Measurements from ENCODE around the gene GRIN2C.

GRIN2C gene

DNA sequence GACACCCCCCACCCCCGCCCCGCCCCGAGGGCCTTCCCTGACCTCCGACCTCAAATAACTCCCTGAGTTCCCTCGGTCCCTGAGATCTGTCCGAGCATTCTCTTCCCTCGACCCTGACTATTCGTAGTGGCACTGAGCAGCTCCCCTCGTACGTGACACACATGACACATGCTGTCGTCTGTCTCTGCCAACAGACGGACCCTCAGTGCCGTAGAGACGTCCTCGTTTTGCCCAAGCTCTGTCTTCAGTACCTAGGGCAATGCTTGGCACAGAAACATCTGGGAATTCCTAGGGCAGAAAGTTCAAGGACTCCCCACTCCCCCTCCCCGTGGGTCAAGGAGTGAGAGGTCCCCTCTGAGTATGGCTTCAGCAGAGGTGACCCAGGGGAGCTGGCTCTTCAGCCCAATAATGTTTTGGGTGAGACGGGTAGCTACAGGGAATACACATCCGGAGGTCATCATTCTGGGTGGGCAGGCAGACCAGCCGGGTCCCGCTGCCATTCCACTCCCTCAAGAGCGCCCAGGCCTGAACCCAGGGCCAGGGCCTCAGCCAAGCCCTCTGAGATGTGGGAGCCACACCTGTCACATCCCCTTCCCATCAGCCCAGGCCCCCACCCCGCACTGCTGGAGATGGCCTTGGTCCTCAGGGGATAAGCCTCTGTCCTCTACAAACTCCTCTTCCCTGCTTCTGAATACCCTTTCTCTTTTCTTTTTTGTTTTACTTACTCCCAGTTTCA is 34.4 kb upstream of the GRIN2C start:
- peaks cover 60% of the 10 kb centered on the region for H3K27me3 ChIP-seq (replicated peaks; ENCODE audit: control insufficient read depth, insufficient read depth, low read length)
- no peak overlapping the region for H3K9ac ChIP-seq (ENCODE audit: low read length)
- DNase-seq (ENCODE audit: low read depth) = no peak
- H3K4me3 ChIP-seq (ENCODE audit: low read length) = no peak overlapping the region
- no peaks in the 10 kb centered on the region for H3K36me3 ChIP-seq (ENCODE audit: control insufficient read depth, insufficient read depth, low read length, severe bottlenecking)
- no peaks in the 10 kb centered on the region for H3K9me3 ChIP-seq (ENCODE audit: control insufficient read depth, low read length)
- H3K4me1 ChIP-seq (ENCODE audit: control insufficient read depth, insufficient read depth, low read length) = no peaks in the 10 kb centered on the region

DNA sequence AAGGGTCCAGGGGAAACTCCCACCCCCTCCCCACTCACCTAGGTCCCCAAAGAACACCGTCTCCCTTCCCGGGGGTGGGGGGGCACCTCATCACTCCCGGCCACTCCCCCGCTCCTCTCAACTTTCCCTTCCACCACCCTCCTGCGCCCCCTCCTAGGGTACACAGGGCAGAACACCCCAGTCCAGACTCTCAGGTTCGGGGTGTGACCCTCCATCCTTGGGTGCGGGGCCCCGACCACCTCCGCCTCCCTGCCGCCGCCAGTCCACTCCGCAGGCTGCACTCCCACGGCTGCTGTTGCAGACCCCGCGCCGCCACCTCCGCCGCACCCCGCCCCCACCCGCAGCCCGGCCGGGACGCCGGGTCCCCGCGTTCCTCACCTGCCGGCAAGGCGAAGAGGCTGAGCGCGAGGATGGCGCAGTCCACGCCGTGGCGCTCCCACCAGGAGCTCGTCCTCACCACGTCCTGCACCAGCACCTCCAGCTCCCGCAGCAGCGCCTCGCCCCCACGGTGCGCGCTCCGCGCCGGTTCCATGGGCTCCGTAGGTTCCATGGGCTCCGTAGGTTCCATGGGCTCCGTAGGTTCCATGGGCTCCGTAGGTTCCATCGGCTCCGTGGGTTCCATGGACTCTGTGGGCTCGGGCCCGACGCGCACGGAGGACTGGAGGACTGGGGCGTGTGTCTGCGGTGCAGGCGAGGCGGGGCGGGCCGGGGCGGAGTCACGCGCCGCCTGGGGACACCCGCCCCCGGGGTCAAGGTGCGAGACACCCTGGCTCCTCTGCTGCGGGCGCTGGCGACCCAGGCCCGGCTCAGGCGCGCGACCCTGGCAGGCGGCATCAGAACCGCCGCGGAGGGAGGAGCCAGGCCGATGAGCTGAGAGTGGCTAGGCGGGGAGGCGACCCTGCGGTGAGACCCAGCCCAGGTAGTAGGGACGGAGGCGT is 33.6 kb upstream of the GRIN2C start, which contains the start of gene FADS6:
TSS of gene FADS6 (minus strand) at position 660 of the 938 bp plus-strand sequence. CDS start at position 622, 38 bp downstream.
- Histone ChIP-seq H3K9me3 (ENCODE audit: control insufficient read depth, low read length) (no peaks in the 10 kb centered on the region), H3K36me3 (ENCODE audit: control insufficient read depth, insufficient read depth, low read length, severe bottlenecking) (no peaks in the 10 kb centered on the region), H3K27me3 (replicated peaks; ENCODE audit: control insufficient read depth, insufficient read depth, low read length) (peaks cover 69% of the 10 kb centered on the region), H3K9ac (ENCODE audit: low read length) (no peak within 1 kb of the TSS), H3K4me3 (ENCODE audit: low read length) (no peak within 1 kb of the TSS), H3K4me1 (ENCODE audit: control insufficient read depth, insufficient read depth, low read length) (no peaks in the 10 kb centered on the region)
- no peak for DNase-seq (ENCODE audit: low read depth)

GRCh38 chr17:74892013-74892841 is 32.5 kb upstream of the GRIN2C start:
- Histone ChIP-seq H3K4me3 (ENCODE audit: low read length) (no peak overlapping the region), H3K9ac (ENCODE audit: low read length) (no peak overlapping the region), H3K9me3 (ENCODE audit: control insufficient read depth, low read length) (no peaks in the 10 kb centered on the region), H3K4me1 (ENCODE audit: control insufficient read depth, insufficient read depth, low read length) (no peaks in the 10 kb centered on the region), H3K36me3 (ENCODE audit: control insufficient read depth, insufficient read depth, low read length, severe bottlenecking) (no peaks in the 10 kb centered on the region), H3K27me3 (replicated peaks; ENCODE audit: control insufficient read depth, insufficient read depth, low read length) (peaks cover 71% of the 10 kb centered on the region)
- DNase-seq (ENCODE audit: low read depth) = no peak

DNA sequence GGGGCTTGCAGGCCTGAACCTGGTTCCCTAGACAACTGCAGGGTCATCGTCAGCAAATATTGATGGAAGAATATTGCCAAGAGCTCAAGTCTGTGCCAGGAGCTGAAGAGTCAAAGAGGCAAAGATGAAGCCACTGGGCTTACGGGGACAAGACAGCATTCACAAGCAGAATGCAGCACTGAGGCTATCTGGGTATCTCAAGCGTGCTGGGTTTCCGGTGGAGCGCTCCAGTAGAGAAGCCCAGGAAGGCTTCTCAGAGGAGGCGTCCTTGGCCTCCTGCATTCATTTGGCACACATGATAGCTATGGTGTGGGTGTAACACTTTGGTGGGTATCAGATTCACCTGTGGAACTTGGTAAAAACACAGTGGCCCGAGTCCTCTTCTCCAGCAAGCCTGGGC is 30.9 kb upstream of the GRIN2C start:
- no peak overlapping the region for H3K4me3 ChIP-seq (ENCODE audit: low read length)
- H3K4me1 ChIP-seq (ENCODE audit: control insufficient read depth, insufficient read depth, low read length) = no peaks in the 10 kb centered on the region
- peaks cover 66% of the 10 kb centered on the region for H3K27me3 ChIP-seq (replicated peaks; ENCODE audit: control insufficient read depth, insufficient read depth, low read length)

DNA sequence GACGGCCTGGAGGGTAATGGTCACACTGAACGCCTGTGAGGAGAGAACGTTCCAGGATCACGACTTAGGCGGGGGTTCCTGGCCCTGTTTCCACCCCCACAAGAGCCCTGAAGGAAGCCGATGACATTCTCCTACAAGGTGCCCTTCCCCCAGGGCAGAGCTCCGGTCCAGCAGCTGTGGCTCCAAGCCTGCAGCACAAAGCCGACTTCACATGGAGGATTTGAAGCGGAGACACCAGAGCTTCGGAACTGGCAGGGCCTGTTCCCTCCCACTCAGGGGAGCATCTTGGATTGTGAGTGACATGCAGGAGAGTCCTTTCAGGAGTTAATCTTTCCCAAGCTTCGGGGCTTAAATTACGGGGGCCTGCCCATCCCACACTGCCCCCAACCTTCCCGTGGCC is 28.8 kb upstream of the GRIN2C start:
- H3K4me1 ChIP-seq (ENCODE audit: control insufficient read depth, insufficient read depth, low read length) = no peaks in the 10 kb centered on the region
- DNase-seq (ENCODE audit: low read depth) = no peak
- H3K9me3 ChIP-seq (ENCODE audit: control insufficient read depth, low read length) = no peaks in the 10 kb centered on the region
- no peak overlapping the region for H3K4me3 ChIP-seq (ENCODE audit: low read length)
- peaks cover 57% of the 10 kb centered on the region for H3K27me3 ChIP-seq (replicated peaks; ENCODE audit: control insufficient read depth, insufficient read depth, low read length)
- no peaks in the 10 kb centered on the region for H3K36me3 ChIP-seq (ENCODE audit: control insufficient read depth, insufficient read depth, low read length, severe bottlenecking)
- no peak overlapping the region for H3K9ac ChIP-seq (ENCODE audit: low read length)

More for the DNA sequence above, 30.9 kb upstream of the GRIN2C start:
- Histone ChIP-seq H3K9ac (ENCODE audit: low read length) (no peak overlapping the region), H3K36me3 (ENCODE audit: control insufficient read depth, insufficient read depth, low read length, severe bottlenecking) (no peaks in the 10 kb centered on the region), H3K9me3 (ENCODE audit: control insufficient read depth, low read length) (no peaks in the 10 kb centered on the region)
- DNase-seq (ENCODE audit: low read depth) = no peak

GRCh38 chr17:74883241-74883745 is 23.6 kb upstream of the GRIN2C start:
- H3K9ac ChIP-seq (ENCODE audit: low read length) = no peak overlapping the region
- no peaks in the 10 kb centered on the region for H3K9me3 ChIP-seq (ENCODE audit: control insufficient read depth, low read length)
- H3K27me3 ChIP-seq (replicated peaks; ENCODE audit: control insufficient read depth, insufficient read depth, low read length) = peaks cover 44% of the 10 kb centered on the region
- no peak overlapping the region for H3K4me3 ChIP-seq (ENCODE audit: low read length)
- no peaks in the 10 kb centered on the region for H3K36me3 ChIP-seq (ENCODE audit: control insufficient read depth, insufficient read depth, low read length, severe bottlenecking)
- no peak for DNase-seq (ENCODE audit: low read depth)
- H3K4me1 ChIP-seq (ENCODE audit: control insufficient read depth, insufficient read depth, low read length) = no peaks in the 10 kb centered on the region

DNA sequence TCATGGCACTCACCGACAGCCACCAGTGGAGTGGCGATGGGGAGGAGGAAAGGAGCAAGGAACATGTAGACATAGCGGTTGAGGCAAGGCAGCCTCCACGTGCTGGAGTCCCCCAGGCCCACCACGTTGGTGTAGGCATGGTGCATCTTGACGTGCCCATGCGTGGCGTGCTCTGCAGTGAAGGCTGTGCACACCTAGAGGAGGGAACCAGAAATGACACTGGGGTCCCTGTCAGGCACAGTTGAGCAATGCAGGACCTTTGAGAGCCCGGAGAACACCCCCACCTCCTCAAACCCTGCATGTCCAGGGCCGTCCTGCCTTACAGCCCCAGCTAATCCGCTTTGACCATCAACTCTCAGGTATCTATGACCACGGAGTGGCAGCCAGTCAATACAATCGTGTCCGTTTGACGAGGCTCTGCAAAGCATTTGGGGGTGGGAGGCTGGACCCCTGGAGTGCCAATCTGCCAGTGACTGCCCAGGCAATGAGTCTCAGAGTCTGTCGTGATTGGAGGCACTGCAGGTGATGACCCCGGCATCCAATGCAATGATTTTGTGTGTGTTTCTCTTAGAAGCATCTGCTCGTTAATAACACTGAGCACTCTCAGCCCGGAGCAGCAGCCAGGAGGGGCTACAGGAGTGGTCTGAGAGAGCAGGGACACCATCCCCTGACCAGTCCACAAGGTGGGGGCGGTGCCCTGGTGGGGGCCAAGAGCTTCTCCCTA is 23.0 kb upstream of the GRIN2C start:
- no peaks in the 10 kb centered on the region for H3K9me3 ChIP-seq (ENCODE audit: control insufficient read depth, low read length)
- H3K4me1 ChIP-seq (ENCODE audit: control insufficient read depth, insufficient read depth, low read length) = no peaks in the 10 kb centered on the region
- no peak for DNase-seq (ENCODE audit: low read depth)
- no peaks in the 10 kb centered on the region for H3K36me3 ChIP-seq (ENCODE audit: control insufficient read depth, insufficient read depth, low read length, severe bottlenecking)
- H3K9ac ChIP-seq (ENCODE audit: low read length) = no peak overlapping the region
- peaks cover 41% of the 10 kb centered on the region for H3K27me3 ChIP-seq (replicated peaks; ENCODE audit: control insufficient read depth, insufficient read depth, low read length)
- H3K4me3 ChIP-seq (ENCODE audit: low read length) = no peak overlapping the region

DNA sequence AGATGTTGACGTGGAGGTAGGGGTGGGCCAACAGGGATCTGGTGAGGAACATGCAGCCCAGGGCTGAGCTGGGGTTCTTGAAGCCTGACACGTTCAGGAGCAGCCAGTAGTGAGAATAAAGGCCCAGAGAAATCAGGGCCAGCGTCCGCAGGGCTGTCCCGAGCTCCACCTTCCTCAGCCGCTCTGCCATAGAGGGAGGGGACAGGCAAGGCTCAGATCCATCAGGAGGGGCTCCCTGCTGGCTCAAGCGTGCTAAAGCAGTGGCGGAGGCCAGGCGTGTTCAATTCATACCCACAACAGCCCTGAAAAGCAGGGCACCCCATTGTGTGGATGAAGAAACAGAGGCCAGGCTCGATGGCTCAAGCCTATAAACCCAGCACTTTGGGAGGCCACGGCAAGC is 21.4 kb upstream of the GRIN2C start:
- H3K27me3 ChIP-seq (replicated peaks; ENCODE audit: control insufficient read depth, insufficient read depth, low read length) = peaks cover 35% of the 10 kb centered on the region
- no peak overlapping the region for H3K4me3 ChIP-seq (ENCODE audit: low read length)
- H3K9me3 ChIP-seq (ENCODE audit: control insufficient read depth, low read length) = no peaks in the 10 kb centered on the region
- no peaks in the 10 kb centered on the region for H3K4me1 ChIP-seq (ENCODE audit: control insufficient read depth, insufficient read depth, low read length)
- DNase-seq (ENCODE audit: low read depth) = no peak
- H3K36me3 ChIP-seq (ENCODE audit: control insufficient read depth, insufficient read depth, low read length, severe bottlenecking) = no peaks in the 10 kb centered on the region
- H3K9ac ChIP-seq (ENCODE audit: low read length) = no peak overlapping the region

- no peaks in the 10 kb centered on the region for H3K4me1 ChIP-seq (ENCODE audit: control insufficient read depth, insufficient read depth, low read length)
- no peak overlapping the region for H3K9ac ChIP-seq (ENCODE audit: low read length)
- no peak for DNase-seq (ENCODE audit: low read depth)
- no peak overlapping the region for H3K4me3 ChIP-seq (ENCODE audit: low read length)
- H3K9me3 ChIP-seq (ENCODE audit: control insufficient read depth, low read length) = no peaks in the 10 kb centered on the region
- H3K36me3 ChIP-seq (ENCODE audit: control insufficient read depth, insufficient read depth, low read length, severe bottlenecking) = no peaks in the 10 kb centered on the region
- peaks cover 25% of the 10 kb centered on the region for H3K27me3 ChIP-seq (replicated peaks; ENCODE audit: control insufficient read depth, insufficient read depth, low read length)
Measured at GRCh38 chr17:74879308-74879707, 19.6 kb upstream of the GRIN2C start.

DNA sequence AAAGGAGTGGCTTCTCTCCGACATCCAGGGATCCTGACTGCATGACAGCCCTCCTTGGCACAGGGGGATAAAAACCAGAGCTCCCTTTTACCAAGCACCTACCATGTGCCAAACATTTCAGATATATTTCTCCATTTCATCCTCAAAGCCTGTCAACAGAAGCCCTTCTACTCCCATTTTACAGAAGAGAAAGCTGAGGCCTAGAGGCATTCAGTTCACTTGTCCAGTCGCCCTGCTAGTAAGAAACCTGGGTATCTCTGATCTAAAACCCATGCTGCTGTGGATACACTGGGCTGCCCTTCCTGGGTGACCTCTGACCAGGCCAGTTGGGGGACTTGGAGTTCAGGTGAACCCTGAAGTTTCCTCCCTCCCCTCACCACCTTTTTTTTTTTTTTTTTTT is 19.0 kb upstream of the GRIN2C start:
- Histone ChIP-seq H3K4me3 (ENCODE audit: low read length) (no peak overlapping the region), H3K9ac (ENCODE audit: low read length) (no peak overlapping the region), H3K27me3 (replicated peaks; ENCODE audit: control insufficient read depth, insufficient read depth, low read length) (peaks cover 25% of the 10 kb centered on the region), H3K36me3 (ENCODE audit: control insufficient read depth, insufficient read depth, low read length, severe bottlenecking) (no peaks in the 10 kb centered on the region), H3K9me3 (ENCODE audit: control insufficient read depth, low read length) (no peaks in the 10 kb centered on the region), H3K4me1 (ENCODE audit: control insufficient read depth, insufficient read depth, low read length) (peaks cover 5% of the 10 kb centered on the region)
- DNase-seq (ENCODE audit: low read depth) = no peak
